C1 segment of cervical spinal cord (tissue), 14 donors: ENCODE measurements around the gene SH3RF3.
"Not testable (repeated sequence)": the region's sequence is repeated elsewhere in the genome, so short reads cannot be mapped to it uniquely, and the experiment has no call there.

ENCODE experiments used
- DNase-seq, 14 donors: peaks; one replicate each; lab custom pipeline; 2025; lab: John Stamatoyannopoulos, UW

SH3RF3 gene

GRCh38 chr2:109157563-109158105 lies 28.6 kb downstream of the SH3RF3 start:
- no peak for DNase-seq

DNA sequence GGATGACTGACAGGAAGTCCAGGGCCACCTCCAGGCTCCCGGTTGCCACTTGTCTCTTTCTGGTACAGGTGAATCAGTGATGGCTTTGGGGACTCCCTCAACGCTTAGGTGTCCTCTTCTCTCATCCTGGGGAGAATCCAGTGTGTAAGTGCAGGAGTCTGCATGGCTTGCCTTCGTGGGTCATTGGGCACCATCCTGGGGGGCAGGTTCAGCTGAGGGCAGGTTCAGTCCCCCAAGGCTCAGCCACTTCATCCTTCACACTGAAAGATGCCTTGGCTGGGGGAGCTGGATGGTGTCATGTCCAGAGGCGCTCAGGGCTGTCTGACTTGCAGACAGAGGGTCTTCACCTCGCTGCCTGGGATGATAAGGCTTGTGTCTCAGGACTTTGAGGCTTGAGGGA lies 29.2 kb downstream of the SH3RF3 start:
- DNase-seq = no peak

GRCh38 chr2:109159096-109159495 lies 30.1 kb downstream of the SH3RF3 start:
- DNase-seq = no peak

DNA sequence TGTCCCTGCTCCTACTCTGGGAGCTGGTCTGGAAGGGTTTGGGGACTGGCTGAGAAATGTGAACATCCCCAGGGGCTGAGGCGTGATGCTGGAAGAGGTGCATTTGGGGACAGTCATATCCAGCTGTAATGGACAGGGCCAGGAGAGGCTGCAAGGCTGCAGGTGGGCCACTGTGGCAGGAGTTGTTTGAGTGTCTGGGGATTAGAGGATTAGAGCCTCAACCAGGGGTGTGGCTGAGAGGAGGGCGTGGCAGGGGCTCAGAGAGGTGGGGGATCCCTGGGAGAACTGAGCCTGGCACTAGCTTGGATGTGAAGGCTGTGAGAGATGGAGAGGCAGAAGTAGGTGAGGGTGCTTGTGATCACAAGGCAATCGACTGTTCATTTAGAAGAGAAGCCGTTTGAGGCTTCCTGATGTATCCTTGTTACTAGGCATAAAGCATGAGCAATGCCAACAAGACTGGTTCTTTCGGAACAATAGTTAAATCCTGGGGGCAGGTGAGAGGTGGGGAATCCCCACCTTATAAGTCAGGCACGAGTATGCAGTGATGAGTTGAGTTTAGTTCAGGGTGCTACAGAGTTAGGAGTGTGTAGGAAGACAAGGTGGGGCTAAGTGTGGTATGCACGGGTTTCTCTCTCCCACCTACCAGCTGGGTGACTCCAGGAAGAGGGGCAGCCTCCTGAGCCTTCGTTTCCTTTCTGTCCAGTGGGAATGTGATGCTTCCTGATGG lies 31.9 kb downstream of the SH3RF3 start:
- DNase-seq = no peak

DNA sequence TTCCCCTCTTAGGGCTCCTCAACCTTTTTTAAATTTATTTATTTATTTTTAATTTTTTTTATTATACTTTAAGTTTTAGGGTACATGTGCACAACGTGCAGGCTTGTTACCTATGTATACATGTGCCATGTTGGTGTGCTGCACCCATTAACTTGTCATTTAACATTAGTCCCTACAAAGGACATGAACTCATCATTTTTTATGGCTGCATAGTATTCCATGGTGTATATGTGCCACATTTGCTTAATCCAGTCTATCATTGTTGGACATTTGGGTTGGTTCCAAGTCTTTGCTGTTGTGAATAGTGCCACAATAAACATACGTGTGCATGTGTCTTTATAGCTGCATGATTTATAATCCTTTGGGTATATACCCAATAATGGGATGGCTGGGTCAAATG lies 33.4 kb downstream of the SH3RF3 start:
- not testable (repeated sequence) for DNase-seq

DNA sequence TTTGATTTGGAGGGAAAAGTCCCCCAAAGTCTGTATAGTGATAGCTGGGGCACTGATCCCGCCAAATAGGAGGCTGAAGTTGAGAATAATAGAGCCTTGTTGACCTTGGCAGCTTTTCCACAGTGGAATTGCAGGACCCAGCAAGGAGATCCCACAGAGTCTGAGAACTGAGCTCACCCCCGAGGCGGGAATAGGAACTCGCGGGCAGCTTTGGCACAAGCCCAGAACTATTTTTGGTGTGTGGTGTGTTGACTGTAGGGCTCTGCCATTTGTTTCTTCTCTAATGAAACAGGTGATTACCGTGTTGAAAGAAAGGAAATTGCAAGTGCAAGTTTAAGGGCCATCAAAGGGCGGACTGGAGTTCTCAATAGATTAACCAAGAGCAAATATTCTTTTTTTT lies 34.0 kb downstream of the SH3RF3 start:
- no peak for DNase-seq

DNA sequence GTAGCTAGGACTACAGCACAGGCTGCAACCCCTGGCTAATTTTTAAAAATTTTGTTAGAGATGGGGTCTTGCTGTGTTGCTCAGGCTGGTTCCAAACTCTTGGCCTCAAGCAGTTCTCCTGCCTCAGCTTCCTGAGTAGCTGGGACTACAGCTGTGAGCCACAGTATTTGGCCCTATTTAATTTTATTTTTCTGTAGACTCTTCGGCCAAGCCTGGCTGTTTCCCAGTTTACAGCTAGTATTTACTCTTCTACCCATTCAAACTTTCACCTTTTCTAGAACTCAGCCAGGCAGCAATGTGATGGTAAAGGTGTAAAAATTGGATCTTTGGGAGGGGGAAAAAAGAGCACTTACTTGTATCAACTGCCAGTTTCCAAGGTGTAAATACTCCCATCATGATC lies 35.3 kb downstream of the SH3RF3 start:
- no peak for DNase-seq

DNA sequence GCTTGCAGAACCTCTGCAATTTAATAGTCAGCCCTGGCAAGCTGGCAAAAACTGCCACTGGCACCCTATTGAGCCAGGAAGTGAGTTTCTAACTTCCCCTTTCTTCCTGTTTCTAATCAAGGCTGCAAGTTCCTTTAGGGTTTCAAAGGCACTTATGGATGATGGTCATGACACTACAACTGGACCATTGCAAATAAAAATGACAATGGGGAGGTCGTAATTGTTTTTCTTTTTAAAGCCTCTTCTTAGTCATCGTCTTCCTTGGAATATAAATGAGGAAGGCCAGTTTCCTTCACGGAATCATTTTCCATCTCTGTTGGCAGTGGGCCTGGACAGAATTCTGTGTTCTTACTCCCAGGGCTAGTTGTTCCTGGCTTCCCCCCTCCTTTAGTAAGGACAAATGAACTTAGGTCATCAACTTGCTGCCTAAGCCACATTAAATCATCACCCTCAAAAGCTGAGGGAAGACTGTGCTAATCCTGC lies 35.8 kb downstream of the SH3RF3 start:
- no peak for DNase-seq

- DNase-seq = no peak
Measured at GRCh38 chr2:109166811-109167210, 37.8 kb downstream of the SH3RF3 start.

DNA sequence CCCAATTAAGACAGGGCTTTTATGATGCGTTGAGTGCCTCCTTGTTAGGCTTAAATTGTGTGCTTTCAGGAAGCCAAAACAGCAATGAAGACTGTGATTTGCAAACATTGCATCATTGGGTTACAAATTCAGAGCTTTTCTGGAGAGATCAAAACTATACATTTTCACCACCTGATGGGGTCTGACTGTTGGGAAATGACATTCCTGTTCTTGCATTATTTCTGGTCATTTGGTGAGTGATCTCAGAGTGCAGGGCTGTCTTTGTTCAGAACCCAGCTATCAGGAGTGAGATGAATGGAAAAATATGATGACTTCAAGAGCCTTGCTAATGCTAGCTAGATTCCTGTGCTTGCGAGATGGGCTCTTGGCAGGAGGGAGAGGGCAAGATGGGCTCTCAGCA lies 39.1 kb downstream of the SH3RF3 start:
- DNase-seq = no peak

DNA sequence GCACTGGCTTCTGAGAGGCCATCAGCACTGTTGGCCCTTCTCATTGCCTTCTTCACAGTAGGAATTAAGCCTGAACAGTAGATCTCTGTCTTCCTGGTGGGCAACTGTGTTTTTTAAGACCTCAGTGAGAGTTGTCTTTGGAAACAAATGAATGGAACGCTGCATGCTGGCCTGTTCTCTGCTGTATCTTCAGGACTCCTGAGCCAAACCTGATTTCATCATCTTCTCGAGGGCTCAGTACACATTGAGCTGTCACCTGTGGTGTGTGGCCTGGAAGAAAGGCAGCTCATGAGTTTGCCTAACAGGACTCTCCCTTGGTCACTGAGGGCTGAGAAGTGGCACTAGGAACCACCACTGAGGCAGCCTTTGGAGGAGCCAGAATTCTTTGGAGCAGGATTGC lies 39.7 kb downstream of the SH3RF3 start:
- no peak for DNase-seq

GRCh38 chr2:109170645-109171044 lies 41.6 kb downstream of the SH3RF3 start:
- DNase-seq = no peak

GRCh38 chr2:109171444-109172334 lies 42.7 kb downstream of the SH3RF3 start:
- no peak for DNase-seq

DNA sequence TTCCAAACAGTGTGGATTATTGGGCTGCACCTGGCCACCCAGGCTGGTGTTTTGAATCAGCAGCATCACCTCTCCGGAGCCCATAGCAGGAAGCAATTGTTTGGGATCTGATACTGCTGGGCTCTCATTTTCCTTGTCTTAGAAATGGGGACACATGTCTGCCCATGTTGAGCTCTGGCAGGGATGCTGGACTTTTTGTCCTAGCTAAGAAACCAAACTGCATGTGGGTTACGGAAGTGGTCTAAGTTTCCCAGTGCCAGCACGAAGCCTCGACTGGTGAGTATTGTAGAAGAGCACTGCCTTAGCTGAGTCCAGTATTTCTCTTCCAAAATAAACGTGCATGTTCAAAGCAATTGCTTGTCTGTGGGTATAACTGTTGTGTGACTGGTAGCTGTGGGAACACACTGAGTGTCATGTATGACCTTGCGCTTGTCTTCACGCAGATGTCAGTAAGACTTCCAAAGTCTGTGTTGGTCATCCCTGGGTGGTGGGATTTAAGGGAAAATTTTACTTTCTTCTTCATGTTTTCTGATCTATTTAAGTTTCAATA lies 43.6 kb downstream of the SH3RF3 start:
- no peak for DNase-seq

DNA sequence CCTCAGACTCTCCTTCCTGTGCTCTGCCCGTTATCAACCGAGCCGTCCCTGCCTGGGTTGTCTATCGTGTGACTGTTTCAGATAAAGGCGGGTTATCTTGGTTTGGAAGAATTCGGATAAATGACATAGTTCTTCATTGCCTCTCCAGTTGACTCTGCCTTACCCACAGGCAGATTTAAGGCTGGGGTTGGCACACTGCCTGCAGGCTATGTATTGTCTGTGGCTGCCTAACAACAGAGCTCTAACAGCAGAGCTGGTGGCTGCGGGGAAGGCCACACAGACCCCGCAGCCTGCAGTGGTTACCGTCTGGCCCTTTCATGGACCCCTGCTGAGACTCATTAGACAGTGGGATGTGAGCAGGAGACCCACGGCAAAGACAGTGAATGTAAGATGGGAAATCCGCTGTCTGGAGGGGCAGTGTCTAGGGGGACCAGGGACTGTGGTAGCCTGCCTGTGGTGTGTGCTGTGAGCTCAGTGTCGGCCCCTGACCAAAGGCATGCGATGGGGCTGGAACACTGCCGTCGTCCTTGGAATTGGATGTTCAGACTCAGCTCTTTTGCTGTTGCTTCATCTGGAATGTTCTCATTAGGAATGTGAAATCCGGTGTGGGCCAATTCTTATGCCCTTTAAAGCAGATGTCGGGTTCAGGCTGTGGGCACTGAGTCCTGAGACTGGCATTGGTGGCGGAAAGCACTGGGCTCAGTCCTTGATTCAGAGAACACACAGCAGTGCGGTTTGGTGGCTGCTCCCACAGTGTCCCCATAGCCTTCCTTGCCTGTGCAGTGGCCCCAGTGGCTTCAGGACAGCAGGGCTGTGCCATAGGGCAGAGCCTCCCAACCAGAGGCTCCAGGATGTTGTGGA lies 44.5 kb downstream of the SH3RF3 start:
- peak in 3 of 14 donors; percentile 15 to 48 (median 17) for DNase-seq

DNA sequence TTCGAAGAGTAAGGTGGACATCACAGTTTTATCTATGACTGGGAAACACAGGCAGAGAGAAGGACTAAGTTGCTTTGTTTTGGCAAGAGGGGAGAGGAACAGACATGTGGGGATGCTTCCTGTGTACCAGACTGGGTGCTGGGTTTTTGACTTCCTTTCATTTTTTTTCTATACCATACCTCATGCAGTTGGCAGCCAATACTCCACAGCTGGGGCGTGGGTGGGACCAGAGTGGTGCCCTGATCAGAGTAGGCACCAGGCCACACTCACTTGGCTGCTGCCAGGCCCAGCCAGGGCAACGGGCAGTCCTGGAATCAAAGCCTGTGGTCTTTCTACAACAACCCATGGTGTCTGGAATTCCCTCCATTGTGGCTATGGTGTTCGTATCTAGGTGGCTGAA lies 45.2 kb downstream of the SH3RF3 start:
- no peak for DNase-seq

DNA sequence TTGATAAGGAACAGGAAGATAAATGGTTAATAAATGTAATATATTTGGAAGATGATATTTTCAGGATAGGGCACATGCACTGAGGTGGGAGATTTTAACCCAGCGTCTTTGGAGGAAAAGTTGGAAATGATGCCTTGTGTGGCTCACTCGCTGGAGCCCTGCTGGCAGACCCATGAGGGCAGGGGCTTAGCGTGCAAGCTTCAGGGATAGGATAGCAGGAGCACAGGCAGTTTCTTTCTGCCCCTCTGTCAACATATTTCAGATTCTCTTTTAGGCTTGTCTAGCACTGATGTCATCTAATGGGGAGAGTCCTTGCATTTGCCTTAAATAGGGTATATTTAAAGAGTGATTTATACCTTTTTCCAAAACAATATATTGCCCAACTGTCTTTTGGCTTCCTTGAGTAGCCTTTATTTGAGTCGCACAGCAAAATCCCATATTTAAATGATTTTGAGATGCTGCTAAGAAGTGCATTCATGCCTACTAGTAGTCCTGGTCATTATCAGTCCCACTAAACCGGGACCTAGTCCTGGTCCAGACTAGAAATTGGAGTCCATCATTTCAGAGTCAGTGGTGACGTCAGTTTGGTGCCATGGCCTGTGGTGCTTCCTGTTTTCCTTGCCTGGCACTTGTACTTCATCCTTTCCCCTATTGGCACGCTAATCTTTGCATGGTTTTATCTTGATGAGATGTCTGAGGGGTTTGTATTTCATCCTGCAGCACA lies 45.8 kb downstream of the SH3RF3 start:
- no peak for DNase-seq

GRCh38 chr2:109175350-109175678 lies 46.3 kb downstream of the SH3RF3 start:
- no peak for DNase-seq

GRCh38 chr2:109176928-109177327 lies 47.9 kb downstream of the SH3RF3 start:
- no peak for DNase-seq

- DNase-seq = no peak
Measured at GRCh38 chr2:109177635-109178034, 48.6 kb downstream of the SH3RF3 start.

DNA sequence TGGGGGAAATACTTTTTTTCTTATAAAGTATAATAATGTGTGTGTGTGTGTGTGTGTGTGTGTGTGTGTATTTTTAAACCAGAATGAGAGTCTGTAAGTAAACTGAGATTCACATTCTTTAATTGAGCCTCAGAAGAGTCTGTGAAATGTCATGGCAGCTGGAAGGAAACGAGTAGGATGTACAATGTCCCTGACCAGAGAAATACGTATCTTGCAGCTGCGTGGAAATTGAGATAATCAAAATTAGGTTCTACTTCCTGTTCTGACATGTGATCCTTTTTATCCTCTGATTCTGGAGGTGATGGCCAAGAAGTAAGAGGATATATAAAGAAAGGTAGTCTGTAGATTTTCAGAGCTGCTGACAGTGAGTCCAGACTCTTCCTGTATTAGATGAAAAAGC lies 50.0 kb downstream of the SH3RF3 start:
- no peak for DNase-seq
